Activated naive CD8-positive, alpha-beta T cell treated with anti-CD3 and anti-CD28 coated beads, Interleukin-2, amount 50 U/mL, for 24 hours (primary cell): ENCODE data around the gene STING1.
"Not testable (repeated sequence)": the region's sequence is repeated elsewhere in the genome, so short reads cannot be mapped to it uniquely, and the experiment has no call there.

Experiments
- ATAC-seq: fragments of 150-1000 bp; cut with Tn5 transposase; one replicate; pipeline ENCODE4 v1.10.0; 2021
- DNase-seq: peaks from one replicate; pipeline ENCODE4 v3.0.0; 2021
- H3K27ac Mint-ChIP-seq: one replicate; pipeline ENCODE4 v1.8.0; 2021; ENCODE audit warnings: mild to moderate bottlenecking, mixed read lengths
- H3K27me3 Mint-ChIP-seq: one replicate; pipeline ENCODE4 v1.8.0; 2021; ENCODE audit warnings: mixed read lengths
- H3K36me3 Mint-ChIP-seq: one replicate; pipeline ENCODE4 v1.8.0; 2021; ENCODE audit warnings: low read depth, mixed read lengths
- H3K4me1 Mint-ChIP-seq: one replicate; pipeline ENCODE4 v1.8.0; 2021; ENCODE audit warnings: mixed read lengths
- H3K4me3 Mint-ChIP-seq: one replicate; pipeline ENCODE4 v1.8.0; 2021; ENCODE audit warnings: mild to moderate bottlenecking, moderate library complexity, mixed read lengths
- H3K9me3 Mint-ChIP-seq: one replicate; pipeline ENCODE4 v1.8.0; 2021; ENCODE audit warnings: mixed read lengths

The STING1 gene

DNA sequence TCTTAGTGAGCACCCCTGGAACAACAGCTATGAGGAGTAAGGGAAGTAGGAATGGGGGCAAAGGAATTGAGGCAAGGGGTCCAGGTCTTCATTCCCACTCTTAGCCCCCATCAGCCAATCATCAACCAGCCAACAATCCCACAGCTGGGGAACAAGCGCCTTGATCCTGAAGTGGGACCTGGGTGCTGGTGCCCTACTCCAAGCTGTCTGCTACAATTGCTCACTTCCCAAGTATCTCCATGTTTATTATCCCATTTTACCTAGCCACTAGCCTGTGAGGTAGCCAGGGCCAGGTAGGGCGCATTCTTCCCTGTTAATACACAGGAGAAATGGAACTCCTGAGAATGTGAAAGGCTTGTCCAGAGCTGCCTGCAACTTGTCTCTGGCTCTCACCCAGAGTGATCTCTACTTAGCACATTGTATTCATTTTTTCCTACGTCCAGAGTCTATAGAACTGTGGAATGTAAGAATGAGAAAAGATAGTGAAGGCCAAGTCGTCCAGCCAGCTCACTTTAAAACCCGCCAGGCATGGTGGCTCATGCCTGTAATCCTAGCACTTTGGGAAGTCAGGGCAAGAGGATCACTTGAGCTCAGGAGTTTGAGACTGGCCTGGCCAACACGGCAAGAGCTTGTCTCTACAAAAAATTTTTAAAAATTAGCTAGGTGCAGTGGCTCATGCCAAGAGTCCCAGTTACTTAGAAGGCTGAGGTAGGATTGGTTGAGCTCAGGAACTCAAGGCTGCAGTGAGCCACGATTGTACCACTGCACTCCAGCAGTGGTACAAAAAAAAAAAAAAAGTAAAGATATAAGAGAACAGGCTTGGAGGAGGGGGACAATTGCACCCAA is 37.0 kb downstream of the STING1 start:
- ATAC-seq (no peak), DNase-seq (no peak)
- Mint-ChIP-seq H3K9me3 (peaks cover 12% of the 10 kb centered on the region), H3K36me3 (peaks cover 9% of the 10 kb centered on the region), H3K27me3 (no peaks in the 10 kb centered on the region), H3K4me3 (no peak overlapping the region), H3K4me1 (peaks cover 75% of the 10 kb centered on the region), H3K27ac (peak overlapping the region; percentile 99)

DNA sequence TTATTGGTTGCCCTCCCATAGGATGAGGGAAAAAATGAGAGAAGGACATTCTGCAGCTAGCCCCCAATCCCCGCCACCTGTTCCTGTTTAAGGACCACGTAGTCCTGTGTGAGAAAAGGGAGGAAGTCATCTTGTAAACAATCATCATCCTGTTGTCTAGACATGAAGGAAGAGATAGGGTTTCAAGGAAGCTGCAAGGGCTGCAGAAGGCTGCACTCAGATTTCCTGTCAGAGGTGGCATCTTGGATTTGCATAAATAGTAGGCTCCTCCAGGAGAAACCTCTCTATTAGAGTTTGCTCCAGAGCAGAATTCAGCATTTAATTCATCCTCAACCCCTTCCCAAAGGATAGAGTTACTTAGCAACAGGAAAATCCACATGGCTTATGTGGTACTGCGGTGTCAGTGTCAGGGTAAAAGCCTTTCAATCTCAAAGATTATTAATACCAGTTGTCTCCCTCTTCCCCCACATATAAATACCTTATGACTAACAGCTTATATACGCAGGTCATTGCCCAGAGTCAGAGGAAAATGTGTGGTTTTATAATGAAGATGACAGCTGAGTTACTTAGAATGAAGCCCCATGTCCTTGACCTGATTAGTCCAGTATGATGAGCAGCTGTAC is 38.6 kb downstream of the STING1 start:
- peak overlapping the region; percentile 64 for H3K27ac Mint-ChIP-seq

DNA sequence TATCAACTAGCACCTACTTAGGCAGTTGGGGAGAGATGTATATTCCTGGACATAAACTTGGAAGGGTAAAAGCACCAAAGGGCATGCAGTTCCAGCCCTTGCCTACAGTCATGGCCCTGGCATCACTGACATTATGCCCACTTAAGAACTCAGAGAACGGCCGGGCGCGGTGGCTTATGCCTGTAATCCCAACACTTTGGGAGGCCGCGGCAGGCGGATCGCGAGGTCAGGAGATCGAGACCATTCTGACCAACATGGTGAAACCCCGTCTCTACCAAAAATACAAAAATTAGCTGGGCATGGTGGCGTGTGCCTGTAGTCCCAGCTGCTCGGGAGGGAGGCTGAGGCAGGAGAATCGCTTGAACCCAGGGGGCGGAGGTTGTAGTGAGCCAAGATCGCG is 42.1 kb downstream of the STING1 start:
- H3K27me3 Mint-ChIP-seq, H3K36me3 Mint-ChIP-seq, DNase-seq, H3K9me3 Mint-ChIP-seq, H3K4me3 Mint-ChIP-seq, H3K27ac Mint-ChIP-seq, ATAC-seq: not testable (repeated sequence)
- peaks cover 68% of the 10 kb centered on the region for H3K4me1 Mint-ChIP-seq

More for the DNA sequence above, 38.6 kb downstream of the STING1 start:
- DNase-seq (no peak), ATAC-seq (peak; percentile 29)
- Mint-ChIP-seq H3K9me3 (peaks cover 12% of the 10 kb centered on the region), H3K36me3 (peaks cover 8% of the 10 kb centered on the region), H3K4me3 (no peak overlapping the region), H3K27me3 (no peaks in the 10 kb centered on the region), H3K4me1 (peaks cover 84% of the 10 kb centered on the region)

DNA sequence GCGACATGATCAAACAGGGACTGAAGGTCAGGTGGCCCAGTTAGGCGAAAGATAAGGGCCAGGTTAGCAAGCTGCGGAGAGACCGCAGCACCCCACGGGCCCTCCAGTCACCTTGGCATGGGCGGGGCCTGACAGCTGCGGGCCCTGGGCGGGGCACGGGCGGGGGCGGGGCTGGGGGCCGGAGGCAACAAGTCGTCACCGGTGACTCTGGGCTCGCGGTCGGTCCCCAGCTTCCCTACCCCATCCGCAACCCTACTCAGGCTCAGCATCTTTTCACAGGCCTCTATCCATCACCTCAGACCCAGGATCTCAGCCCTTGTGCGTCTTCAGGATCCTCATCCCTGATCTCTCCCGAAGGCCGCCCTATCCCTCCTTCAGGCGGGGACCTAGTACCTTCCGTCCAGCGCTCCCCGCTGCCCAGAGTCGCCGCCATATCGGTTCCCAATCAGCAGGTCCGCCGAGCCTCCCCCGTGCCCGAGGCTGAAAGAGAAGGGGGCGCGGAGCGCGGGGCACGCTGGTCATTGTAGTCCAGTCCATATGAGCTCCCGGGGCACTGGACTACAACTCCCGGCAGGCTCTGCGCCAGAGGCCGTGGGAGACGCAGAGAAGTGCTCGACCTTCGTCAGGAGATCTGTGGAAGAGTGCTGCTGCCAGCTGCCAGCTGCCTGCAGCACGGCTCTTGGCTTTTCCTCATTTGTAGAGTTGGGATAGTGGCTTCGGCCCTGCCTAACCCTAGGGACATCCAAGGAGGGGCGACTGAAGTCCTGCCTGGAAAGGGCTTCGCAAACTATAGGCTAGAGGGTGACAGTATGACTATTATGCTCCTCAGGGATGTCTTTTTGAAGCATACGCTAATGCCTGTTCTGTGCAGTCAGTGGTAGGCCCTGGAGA is 43.3 kb downstream of the STING1 start, which contains the start of gene DNAJC18:
Gene DNAJC18 (minus strand): TSS at position 513 of the 891 bp plus-strand sequence. CDS start 80 bp downstream, at position 433.
- peak within 1 kb of the TSS; percentile 92 for H3K4me3 Mint-ChIP-seq
- ATAC-seq (peak; percentile 94), DNase-seq (peak; percentile 93)
- peaks cover 58% of the 10 kb centered on the region for H3K4me1 Mint-ChIP-seq
- no peaks in the 10 kb centered on the region for H3K27me3 Mint-ChIP-seq
- H3K9me3 Mint-ChIP-seq, result no peaks in the 10 kb centered on the region
- H3K36me3 Mint-ChIP-seq, result peaks cover 13% of the 10 kb centered on the region
- peak within 1 kb of the TSS; percentile 98 for H3K27ac Mint-ChIP-seq

DNA sequence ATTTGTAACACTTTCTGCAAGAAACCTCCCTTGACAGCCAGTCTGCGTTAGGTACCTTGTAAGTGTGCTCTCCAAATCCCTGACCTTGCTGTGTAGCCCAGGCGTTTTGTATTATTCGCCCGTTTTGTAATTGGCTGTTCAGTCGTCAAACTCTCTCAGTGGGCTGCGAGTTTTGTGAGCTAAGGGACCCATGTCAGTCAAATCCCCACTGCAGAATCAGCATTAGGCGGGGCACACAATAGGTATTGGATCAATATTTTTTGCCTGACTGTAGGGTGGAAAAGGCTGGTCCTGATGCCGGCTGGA is 43.9 kb downstream of the STING1 start:
- no peak for DNase-seq
- ATAC-seq, result no peak
- peaks cover 13% of the 10 kb centered on the region for H3K36me3 Mint-ChIP-seq
- peaks cover 52% of the 10 kb centered on the region for H3K4me1 Mint-ChIP-seq
- no peaks in the 10 kb centered on the region for H3K9me3 Mint-ChIP-seq
- H3K27me3 Mint-ChIP-seq, result no peaks in the 10 kb centered on the region
- H3K4me3 Mint-ChIP-seq, result peak overlapping the region; percentile 92
- peak overlapping the region; percentile 98 for H3K27ac Mint-ChIP-seq

DNA sequence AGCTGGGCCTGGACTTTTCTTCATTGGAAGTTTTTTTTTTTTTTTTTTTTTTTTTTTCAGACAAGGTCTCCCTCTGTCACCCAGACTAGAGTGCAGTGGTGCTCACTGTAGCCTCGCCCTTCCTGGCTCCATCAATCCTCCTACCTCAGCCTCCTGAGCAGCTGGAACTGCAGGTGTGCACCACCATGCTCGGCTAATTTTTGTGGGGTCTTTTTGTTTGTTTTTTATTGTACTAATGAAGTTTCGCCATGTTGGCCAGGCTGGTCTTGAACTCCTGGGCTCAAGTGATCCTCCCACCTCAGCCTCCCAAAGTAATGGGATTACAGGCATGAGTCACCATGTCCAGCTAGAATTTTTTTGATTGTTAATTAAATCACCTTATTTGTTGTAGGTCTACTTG is 46.9 kb downstream of the STING1 start:
- Mint-ChIP-seq H3K27me3 (no peaks in the 10 kb centered on the region), H3K36me3 (peaks cover 17% of the 10 kb centered on the region), H3K4me3 (no peak overlapping the region), H3K9me3 (no peaks in the 10 kb centered on the region), H3K4me1 (peaks cover 35% of the 10 kb centered on the region), H3K27ac (no peak overlapping the region)
- ATAC-seq (no peak), DNase-seq (no peak)

DNA sequence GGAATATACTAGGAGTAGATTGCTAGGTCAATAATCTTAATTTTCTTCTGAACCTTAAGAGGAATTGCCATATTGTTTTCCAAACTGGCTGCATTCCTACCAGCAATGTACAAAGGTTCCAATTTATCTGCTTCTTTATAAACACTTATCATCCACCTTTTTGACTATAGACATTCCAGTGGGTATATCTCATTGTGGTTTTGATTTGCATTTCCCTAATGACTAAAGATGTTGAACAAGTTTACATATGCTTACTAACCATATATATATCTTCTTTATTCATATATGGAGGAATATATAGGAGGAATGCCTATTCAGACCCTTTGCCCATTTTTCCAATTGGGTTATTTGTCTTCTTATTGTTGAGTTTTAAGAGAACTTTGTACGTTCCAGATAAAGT is 50.9 kb downstream of the STING1 start:
- DNase-seq (no peak), ATAC-seq (no peak)
- Mint-ChIP-seq H3K4me3 (no peak overlapping the region), H3K9me3 (no peaks in the 10 kb centered on the region), H3K27me3 (no peaks in the 10 kb centered on the region), H3K27ac (no peak overlapping the region), H3K4me1 (peaks cover 10% of the 10 kb centered on the region), H3K36me3 (peaks cover 19% of the 10 kb centered on the region)

DNA sequence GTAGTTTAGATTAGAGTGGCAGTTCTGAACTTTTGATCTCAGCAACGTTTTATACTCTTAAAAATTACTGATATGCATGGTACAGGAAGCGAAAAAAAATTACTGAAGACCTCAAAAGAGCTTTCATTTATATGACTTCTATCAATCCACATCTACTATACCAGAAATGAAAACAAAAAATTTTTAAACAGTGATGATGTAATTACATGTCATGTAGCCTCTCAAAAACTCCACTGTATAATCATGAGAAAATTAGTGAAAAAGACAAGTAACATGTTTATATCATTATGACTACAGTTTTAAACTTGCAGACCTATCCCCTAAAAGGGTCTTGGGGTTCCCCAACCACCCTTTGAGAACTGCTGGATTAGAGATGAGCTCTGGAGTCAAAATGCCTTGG is 52.5 kb downstream of the STING1 start:
- Mint-ChIP-seq H3K27me3 (no peaks in the 10 kb centered on the region), H3K27ac (no peak overlapping the region), H3K9me3 (no peaks in the 10 kb centered on the region), H3K36me3 (peaks cover 20% of the 10 kb centered on the region), H3K4me3 (no peak overlapping the region), H3K4me1 (peaks cover 10% of the 10 kb centered on the region)
- DNase-seq (no peak), ATAC-seq (no peak)

DNA sequence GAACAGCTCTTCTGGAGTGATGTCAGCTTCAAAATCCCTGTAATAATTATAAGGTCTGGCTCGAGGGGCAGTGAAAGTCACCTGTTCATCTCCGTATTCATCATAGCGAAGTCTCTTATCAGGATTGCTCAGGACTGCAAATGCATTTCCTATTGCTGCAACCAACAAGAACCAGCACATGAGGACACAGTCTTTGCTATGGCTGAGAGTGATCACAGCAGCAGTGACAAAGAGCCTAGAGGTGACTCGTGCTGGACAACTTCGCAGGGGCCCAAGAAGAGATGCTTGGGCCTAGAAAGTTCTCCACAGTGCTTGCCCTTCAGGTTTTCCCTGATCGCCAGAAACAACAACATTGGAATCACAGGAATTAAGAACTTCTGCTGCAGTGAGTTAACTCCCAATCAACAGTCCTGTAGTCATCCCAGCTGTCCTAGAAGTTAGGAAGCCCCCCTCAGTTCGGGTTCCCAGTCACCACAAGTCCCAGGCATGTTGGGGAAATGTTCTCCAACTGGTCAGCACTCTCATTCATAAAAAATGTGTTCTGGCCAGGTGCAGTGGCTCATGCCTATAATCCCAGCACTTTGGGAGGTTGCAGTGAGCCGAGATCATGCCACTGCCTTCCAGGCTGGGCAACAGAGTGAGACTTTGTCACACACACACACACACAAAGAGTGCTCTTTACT is 56.2 kb downstream of the STING1 start:
- no peaks in the 10 kb centered on the region for H3K27me3 Mint-ChIP-seq
- DNase-seq, result no peak
- H3K4me1 Mint-ChIP-seq, result peaks cover 13% of the 10 kb centered on the region
- H3K27ac Mint-ChIP-seq, result no peak overlapping the region
- no peak overlapping the region for H3K4me3 Mint-ChIP-seq
- H3K9me3 Mint-ChIP-seq, result no peaks in the 10 kb centered on the region
- peaks cover 27% of the 10 kb centered on the region for H3K36me3 Mint-ChIP-seq
- no peak for ATAC-seq
